T-helper 1 cell treated with Interleukin-12 subunit alpha and Interleukin-12 subunit beta and Interleukin-4 antibody, amounts not matched to agents 30 μg/mL and 1 μg/mL, for 36 hours (primary cell): Measurements from ENCODE around the gene TMEM11.

ENCODE experiments used
- H3K27ac Mint-ChIP-seq: one replicate; pipeline ENCODE4 v1.8.0; 2021; ENCODE audit warnings: mild to moderate bottlenecking, mixed read lengths
- H3K27me3 Mint-ChIP-seq: one replicate; pipeline ENCODE4 v1.8.0; 2021; ENCODE audit warnings: low read depth, mixed read lengths
- H3K36me3 Mint-ChIP-seq: one replicate; pipeline ENCODE4 v1.8.0; 2021; ENCODE audit warnings: low read depth, mixed read lengths
- H3K4me1 Mint-ChIP-seq: one replicate; pipeline ENCODE4 v1.8.0; 2021; ENCODE audit warnings: low read depth, mixed read lengths
- H3K4me3 Mint-ChIP-seq: one replicate; pipeline ENCODE4 v1.8.0; 2021; ENCODE audit warnings: mild to moderate bottlenecking, moderate library complexity, mixed read lengths
- H3K9me3 Mint-ChIP-seq: one replicate; pipeline ENCODE4 v1.8.0; 2021; ENCODE audit warnings: mixed read lengths

The TMEM11 gene

GRCh38 chr17:21157586-21158370, 56.2 kb downstream of the TMEM11 start:
- Mint-ChIP-seq H3K27me3 (no peaks in the 10 kb centered on the region), H3K4me3 (no peak overlapping the region), H3K4me1 (peaks cover 2% of the 10 kb centered on the region), H3K36me3 (peaks cover 12% of the 10 kb centered on the region), H3K27ac (no peak overlapping the region), H3K9me3 (peaks cover 31% of the 10 kb centered on the region)

DNA sequence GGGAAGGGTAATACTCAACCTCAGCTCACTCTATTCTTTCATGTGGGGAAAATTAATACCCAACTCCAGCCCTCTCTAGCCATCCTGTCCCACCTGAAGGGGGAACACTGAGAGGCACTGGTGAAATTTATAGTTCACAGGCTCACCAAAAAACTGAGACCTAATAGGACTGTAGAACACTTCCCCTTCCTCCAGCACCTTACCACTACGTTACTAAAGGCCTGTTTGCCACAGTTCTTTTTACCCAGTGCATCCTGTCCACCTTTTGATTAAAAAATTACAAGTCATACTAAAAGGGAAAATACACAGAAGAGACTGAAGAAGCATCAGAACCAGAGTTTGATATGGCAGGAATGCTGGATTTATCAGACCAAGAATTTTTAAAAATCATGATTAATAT, 61.2 kb downstream of the TMEM11 start:
- no peak overlapping the region for H3K27ac Mint-ChIP-seq

DNA sequence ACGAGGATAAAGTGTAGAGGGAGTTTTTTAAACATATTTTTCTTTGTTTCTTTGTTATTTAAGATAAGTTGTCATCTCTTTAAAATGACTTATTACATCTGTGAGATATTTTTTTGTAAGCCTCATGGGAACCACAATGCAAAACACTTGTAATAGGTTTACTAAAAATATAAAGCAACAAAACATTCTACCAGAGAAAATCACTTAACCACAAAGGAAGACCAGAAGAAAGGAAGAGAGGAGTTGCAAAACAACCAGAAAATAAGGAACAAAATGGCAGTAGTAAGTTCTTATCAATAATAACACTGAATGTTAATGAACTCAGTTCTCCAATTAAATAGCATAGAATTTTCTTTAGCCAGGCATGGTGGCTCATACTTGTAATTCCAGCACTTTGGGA, 64.3 kb downstream of the TMEM11 start:
- Mint-ChIP-seq H3K36me3 (peaks cover 40% of the 10 kb centered on the region), H3K9me3 (peaks cover 54% of the 10 kb centered on the region), H3K4me1 (no peaks in the 10 kb centered on the region), H3K27ac (no peak overlapping the region), H3K4me3 (no peak overlapping the region), H3K27me3 (no peaks in the 10 kb centered on the region)

More for the DNA sequence above, 61.2 kb downstream of the TMEM11 start:
- Mint-ChIP-seq H3K4me1 (no peaks in the 10 kb centered on the region), H3K9me3 (peaks cover 58% of the 10 kb centered on the region), H3K4me3 (no peak overlapping the region), H3K36me3 (peaks cover 26% of the 10 kb centered on the region), H3K27me3 (no peaks in the 10 kb centered on the region)
